Liver (tissue), 3 donors: ENCODE data around the gene PKP4.

Source experiments
- CTCF ChIP-seq: fragments of 150-350 bp; IDR thresholded peaks from 2 replicates; pipeline ENCODE4 v1.5.1; 2017; ENCODE audit warnings: improper control_type of control experiment, low read depth, low read length; ENCODE audit not compliant: missing input control
- FOXA1 ChIP-seq: IDR thresholded peaks from 2 replicates; pipeline ENCODE4 v1.6.1; 2016; ENCODE audit warnings: antibody characterized with exemption
- GABPA ChIP-seq, 2 donors: IDR thresholded peaks in 1 of 2; conservative IDR thresholded peaks in 1 of 2; 2 replicates each; pipeline ENCODE4 v1.6.1; 2016; ENCODE audit warnings: antibody characterized with exemption in 2 of 2, mild to moderate bottlenecking in 1 of 2, moderate library complexity in 1 of 2
- RAD21 ChIP-seq, 2 donors: IDR thresholded peaks; 2 replicates each; pipeline ENCODE4 v1.6.1; 2016; ENCODE audit warnings: antibody characterized with exemption in 2 of 2, mild to moderate bottlenecking in 2 of 2
- RXRA ChIP-seq, 2 donors: IDR thresholded peaks; 2 replicates each; pipeline ENCODE4 v1.6.1; 2017 to 2018; ENCODE audit warnings: antibody characterized with exemption in 2 of 2, mild to moderate bottlenecking in 1 of 2
- SP1 ChIP-seq: IDR thresholded peaks from 2 replicates; pipeline ENCODE4 v1.6.1; 2018; ENCODE audit warnings: antibody characterized with exemption, mild to moderate bottlenecking
- TAF1 ChIP-seq: conservative IDR thresholded peaks from 2 replicates; pipeline ENCODE4 v1.6.1; 2016; ENCODE audit warnings: antibody characterized with exemption, mild to moderate bottlenecking
- YY1 ChIP-seq: IDR thresholded peaks from 2 replicates; pipeline ENCODE4 v1.6.1; 2016; ENCODE audit warnings: antibody characterized with exemption, mild to moderate bottlenecking
- TF ChIP-seq, protein P1 (sequence below): IDR thresholded peaks from 2 replicates; pipeline ENCODE4 v1.6.1; 2016; ENCODE audit warnings: antibody characterized with exemption
- TF ChIP-seq, protein P2 (sequence below): IDR thresholded peaks from 2 replicates; pipeline ENCODE4 v1.6.1; 2016; ENCODE audit warnings: antibody characterized with exemption, mild to moderate bottlenecking
- donor health status: healthy.
- donor health status: healthy.

DNA sequence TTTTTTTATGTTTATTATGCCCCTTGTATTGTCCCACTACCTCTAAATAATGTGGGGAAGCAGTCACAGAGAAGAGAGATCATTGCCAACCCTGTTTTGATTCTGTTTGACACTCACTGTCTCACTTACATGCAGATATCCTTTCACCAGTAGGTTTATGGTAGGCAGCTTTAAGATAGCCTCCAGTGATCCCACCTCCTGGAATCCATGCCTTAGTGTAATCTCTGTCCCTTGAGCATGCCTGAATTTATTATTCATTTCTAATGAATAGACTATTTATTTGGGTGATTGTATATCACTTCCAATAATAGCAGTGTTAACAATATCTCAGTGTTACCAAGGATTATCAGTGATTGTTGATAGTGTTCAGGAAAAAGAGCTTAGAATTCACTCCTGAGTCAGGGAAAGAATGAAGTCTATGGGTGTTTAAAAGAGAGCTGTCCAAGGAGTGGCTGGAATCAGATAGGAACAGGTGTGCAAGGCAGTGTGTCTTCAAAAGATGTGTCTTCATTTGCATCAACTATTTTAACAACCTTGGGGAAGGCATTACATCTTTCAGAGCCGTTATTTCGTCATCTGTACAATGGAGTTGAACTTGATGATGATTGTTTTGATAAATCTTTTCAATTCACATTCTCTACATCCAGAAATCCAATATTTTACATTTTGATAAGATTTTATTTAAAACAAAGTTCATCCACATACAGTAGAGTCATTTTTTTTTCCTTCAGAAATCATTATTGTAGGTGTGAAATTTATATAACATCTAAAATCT, 31.9 kb downstream of the PKP4 start:
- TF ChIP-seq CTCF (no peak), FOXA1 (no peak), GABPA (IDR thresholded peaks at IDR 0.05 in 1 of 2, conservative IDR thresholded peaks at IDR 0.05 in 1 of 2) (no peak), RAD21 (IDR thresholded peaks at IDR 0.05) (no peak), TAF1 (no peak), YY1 (no peak), SP1 (no peak), RXRA (IDR thresholded peaks at IDR 0.05) (no peak)
- TF ChIP-seq, protein P1, sequence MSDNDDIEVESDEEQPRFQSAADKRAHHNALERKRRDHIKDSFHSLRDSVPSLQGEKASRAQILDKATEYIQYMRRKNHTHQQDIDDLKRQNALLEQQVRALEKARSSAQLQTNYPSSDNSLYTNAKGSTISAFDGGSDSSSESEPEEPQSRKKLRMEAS, result no peak
- TF ChIP-seq, protein P2, sequence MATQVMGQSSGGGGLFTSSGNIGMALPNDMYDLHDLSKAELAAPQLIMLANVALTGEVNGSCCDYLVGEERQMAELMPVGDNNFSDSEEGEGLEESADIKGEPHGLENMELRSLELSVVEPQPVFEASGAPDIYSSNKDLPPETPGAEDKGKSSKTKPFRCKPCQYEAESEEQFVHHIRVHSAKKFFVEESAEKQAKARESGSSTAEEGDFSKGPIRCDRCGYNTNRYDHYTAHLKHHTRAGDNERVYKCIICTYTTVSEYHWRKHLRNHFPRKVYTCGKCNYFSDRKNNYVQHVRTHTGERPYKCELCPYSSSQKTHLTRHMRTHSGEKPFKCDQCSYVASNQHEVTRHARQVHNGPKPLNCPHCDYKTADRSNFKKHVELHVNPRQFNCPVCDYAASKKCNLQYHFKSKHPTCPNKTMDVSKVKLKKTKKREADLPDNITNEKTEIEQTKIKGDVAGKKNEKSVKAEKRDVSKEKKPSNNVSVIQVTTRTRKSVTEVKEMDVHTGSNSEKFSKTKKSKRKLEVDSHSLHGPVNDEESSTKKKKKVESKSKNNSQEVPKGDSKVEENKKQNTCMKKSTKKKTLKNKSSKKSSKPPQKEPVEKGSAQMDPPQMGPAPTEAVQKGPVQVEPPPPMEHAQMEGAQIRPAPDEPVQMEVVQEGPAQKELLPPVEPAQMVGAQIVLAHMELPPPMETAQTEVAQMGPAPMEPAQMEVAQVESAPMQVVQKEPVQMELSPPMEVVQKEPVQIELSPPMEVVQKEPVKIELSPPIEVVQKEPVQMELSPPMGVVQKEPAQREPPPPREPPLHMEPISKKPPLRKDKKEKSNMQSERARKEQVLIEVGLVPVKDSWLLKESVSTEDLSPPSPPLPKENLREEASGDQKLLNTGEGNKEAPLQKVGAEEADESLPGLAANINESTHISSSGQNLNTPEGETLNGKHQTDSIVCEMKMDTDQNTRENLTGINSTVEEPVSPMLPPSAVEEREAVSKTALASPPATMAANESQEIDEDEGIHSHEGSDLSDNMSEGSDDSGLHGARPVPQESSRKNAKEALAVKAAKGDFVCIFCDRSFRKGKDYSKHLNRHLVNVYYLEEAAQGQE, result no peak
